ENCODE results near the gene IRGC. TPM values are rescaled to one million over a fixed set of nuclear protein-coding genes. Genes with fewer than 3 reads are reported as not detected.
A peak's percentile ranks its signal among the peaks of the same experiment; 100 is the strongest.

Gene IRGC
- total RNA-seq, 1 experiment from 2014 or later = not detected

- no peak overlapping the region for H4K5ac ChIP-seq (ENCODE audit: insufficient read length, low read depth, low read length)
- no peak overlapping the region for H2BK15ac ChIP-seq (ENCODE audit: low read depth, low read length)
- Mint-ChIP-seq H3K27ac (peak overlapping the region in 1 of 3 experiments; percentile 6; a peak in 1 of 7 replicates), H3K27me3 (ENCODE audit: low read depth) (peaks cover 3% of the 10 kb centered on the region), H3K4me1 (peaks cover 20 to 26% of the 10 kb centered on the region in 2 experiments), H3K36me3 (ENCODE audit: insufficient read depth in 1 of 3, low read depth in 3 of 3) (no peaks in the 10 kb centered on the region), H3K4me3 (no peak overlapping the region; a peak in 1 of 5 replicates), H3K9me3 (no peaks in the 10 kb centered on the region)
- no peak overlapping the region for H4K91ac ChIP-seq (ENCODE audit: insufficient read length, low read depth, low read length)
- H3T11ph ChIP-seq (ENCODE audit: low read length) = no peak overlapping the region
- no peaks in the 10 kb centered on the region for H3K23me2 ChIP-seq (ENCODE audit: insufficient read length, low read depth, low read length, poor library complexity, severe bottlenecking)
- H3K9ac ChIP-seq (ENCODE audit: extremely low read depth, insufficient read length, low read length) = no peak overlapping the region
- WGBS (ENCODE audit: extremely low coverage, insufficient read length, low lambda C conversion rate) = no CpG with 5 or more reads among the region's 3 CpGs
- no peak overlapping the region for H3K14ac ChIP-seq (ENCODE audit: insufficient read depth, low read length)
- no peak overlapping the region for H3K56ac ChIP-seq (ENCODE audit: insufficient read length, low read depth, low read length)
- no peak for TF ChIP-seq CTCF (conservative IDR thresholded peaks at IDR 0.05)
- H3K4ac ChIP-seq (ENCODE audit: low read depth, low read length) = no peak overlapping the region
- no peaks in the 10 kb centered on the region for H3K79me1 ChIP-seq (ENCODE audit: insufficient read depth, low read depth, low read length, poor library complexity, severe bottlenecking)
- no peak overlapping the region for H2AK5ac ChIP-seq (ENCODE audit: insufficient read length, low read length)
- H4K20me1 ChIP-seq (ENCODE audit: control insufficient read depth, insufficient read depth, insufficient read length) = no peaks in the 10 kb centered on the region
- no peak overlapping the region for H3K27ac ChIP-seq (ENCODE audit: insufficient read length, low read depth, low read length)
- no peaks in the 10 kb centered on the region for H3K9me3 ChIP-seq (ENCODE audit: control insufficient read depth, low read depth, low read length)
- H3K18ac ChIP-seq (ENCODE audit: insufficient read length, low read depth, low read length) = no peak overlapping the region
- no peaks in the 10 kb centered on the region for H3K79me2 ChIP-seq (ENCODE audit: insufficient read depth, low read length)
- no peaks in the 10 kb centered on the region for H3K27me3 ChIP-seq (ENCODE audit: insufficient read depth, low read length)
- no peak overlapping the region for H3K23ac ChIP-seq (ENCODE audit: insufficient read length, low read depth, low read length)
- no peak for DNase-seq
- H3K4me1 ChIP-seq (ENCODE audit: insufficient read depth, low read length) = no peaks in the 10 kb centered on the region; the same call in 1 of the 2 replicates
- H2BK5ac ChIP-seq (ENCODE audit: insufficient read length, low read length) = no peak overlapping the region
- H3K4me2 ChIP-seq (ENCODE audit: insufficient read depth, insufficient read length, low read length) = no peak overlapping the region
- no peak overlapping the region for H4K8ac ChIP-seq (replicated peaks; ENCODE audit: insufficient read length, low read depth, low read length)
- no peak overlapping the region for H2BK20ac ChIP-seq (ENCODE audit: low read depth, low read length, poor library complexity, severe bottlenecking)
- H2BK120ac ChIP-seq (ENCODE audit: low read depth, low read length, poor library complexity, severe bottlenecking) = no peak overlapping the region
- H2AFZ ChIP-seq (ENCODE audit: low read length) = no peak overlapping the region
- H2BK12ac ChIP-seq (ENCODE audit: insufficient read length, low read depth, low read length) = no peak overlapping the region
Observed at GRCh38 chr19:43762814-43763213, 46.9 kb downstream of the IRGC start.

Data from H9 (cell line).